Measurements from ENCODE around the gene NDUFS7.
"Not testable (repeated sequence)": the region's sequence is repeated elsewhere in the genome, so short reads cannot be mapped to it uniquely, and the experiment has no call there.

The NDUFS7 gene

GRCh38 chr19:1418951-1419738 is 35.4 kb downstream of the NDUFS7 start:
- DNase-seq (ENCODE audit: low read depth), result no peak

GRCh38 chr19:1420085-1420484 is 36.4 kb downstream of the NDUFS7 start:
- DNase-seq (ENCODE audit: low read depth), result not testable (repeated sequence)

GRCh38 chr19:1420590-1420989 is 36.9 kb downstream of the NDUFS7 start:
- DNase-seq (ENCODE audit: low read depth), result no peak

- no peak for DNase-seq (ENCODE audit: low read depth)
Observed at GRCh38 chr19:1421218-1421957, 37.7 kb downstream of the NDUFS7 start.

- DNase-seq (ENCODE audit: low read depth), result no peak
Observed at GRCh38 chr19:1421958-1422305, 38.2 kb downstream of the NDUFS7 start.

- no peak for DNase-seq (ENCODE audit: low read depth)
Observed at GRCh38 chr19:1422360-1422759, 38.7 kb downstream of the NDUFS7 start.

- DNase-seq (ENCODE audit: low read depth), result no peak
Observed at GRCh38 chr19:1422943-1423342, 39.2 kb downstream of the NDUFS7 start.

- DNase-seq (ENCODE audit: low read depth), result no peak
Observed at GRCh38 chr19:1423436-1424191, 39.9 kb downstream of the NDUFS7 start.

GRCh38 chr19:1424192-1424955 is 40.7 kb downstream of the NDUFS7 start:
- no peak for DNase-seq (ENCODE audit: low read depth)

- no peak for DNase-seq (ENCODE audit: low read depth)
Observed at GRCh38 chr19:1425102-1425837, 41.6 kb downstream of the NDUFS7 start.

GRCh38 chr19:1425902-1426301 is 42.2 kb downstream of the NDUFS7 start:
- no peak for DNase-seq (ENCODE audit: low read depth)

- DNase-seq (ENCODE audit: low read depth), result no peak
Observed at GRCh38 chr19:1426736-1427135, 43.0 kb downstream of the NDUFS7 start.

GRCh38 chr19:1427221-1427920 is 43.7 kb downstream of the NDUFS7 start:
- no peak for DNase-seq (ENCODE audit: low read depth)

GRCh38 chr19:1428738-1429391 is 45.2 kb downstream of the NDUFS7 start:
- DNase-seq (ENCODE audit: low read depth), result no peak

GRCh38 chr19:1429750-1430149 is 46.0 kb downstream of the NDUFS7 start:
- DNase-seq (ENCODE audit: low read depth), result no peak

GRCh38 chr19:1430246-1430645 is 46.5 kb downstream of the NDUFS7 start:
- no peak for DNase-seq (ENCODE audit: low read depth)

GRCh38 chr19:1431759-1432506 is 48.2 kb downstream of the NDUFS7 start:
- no peak for DNase-seq (ENCODE audit: low read depth)

- DNase-seq (ENCODE audit: low read depth), result no peak
Observed at GRCh38 chr19:1432507-1432887, 48.8 kb downstream of the NDUFS7 start.

All from activated gamma-delta T cell treated with anti-CD3 and anti-CD28 coated beads, Interleukin-2, amount 50 U/mL, for 16 hours (primary cell).